Hepatocyte (in vitro differentiated cells): ENCODE data around the gene TAOK3. TPM values are rescaled to one million over a fixed set of nuclear protein-coding genes. Genes with fewer than 3 reads are reported as not detected.

ENCODE experiments used
- DNase-seq: peaks from one replicate; pipeline ENCODE4 v3.0.0-alpha.2; 2016; ENCODE audit warnings: low spot score
- H2AFZ ChIP-seq: fragments of 200-600 bp; sonication (generic); 2 replicates; pipeline ENCODE4 v1.6.0; 2016; ENCODE audit warnings: antibody characterized with exemption, mild to moderate bottlenecking
- H3K27ac ChIP-seq: fragments of 200-600 bp; sonication (generic); 2 replicates; pipeline ENCODE4 v1.5.1; 2016; ENCODE audit warnings: mild to moderate bottlenecking
- H3K27me3 ChIP-seq: fragments of 200-600 bp; sonication (generic); 2 replicates; pipeline ENCODE4 v1.6.1; 2016
- H3K36me3 ChIP-seq: fragments of 200-600 bp; sonication (generic); replicated peaks from 2 replicates; pipeline ENCODE4 v1.5.1; 2016; ENCODE audit warnings: low read depth; ENCODE audit not compliant: insufficient read depth
- H3K4me1 ChIP-seq: fragments of 200-600 bp; sonication (generic); 2 replicates; pipeline ENCODE4 v1.5.1; 2016; ENCODE audit warnings: mild to moderate bottlenecking, moderate library complexity; ENCODE audit not compliant: insufficient read depth
- H3K4me2 ChIP-seq: fragments of 200-600 bp; sonication (generic); 2 replicates; pipeline ENCODE4 v1.6.0; 2016
- H3K4me3 ChIP-seq: fragments of 200-600 bp; sonication (generic); 2 replicates; pipeline ENCODE4 v1.5.1; 2016; ENCODE audit warnings: mild to moderate bottlenecking
- H3K79me2 ChIP-seq: fragments of 200-600 bp; sonication (generic); 2 replicates; pipeline ENCODE4 v1.6.0; 2017; ENCODE audit warnings: mild to moderate bottlenecking
- H3K9me2 ChIP-seq: fragments of 200-600 bp; sonication (generic); replicated peaks from 2 replicates; pipeline ENCODE4 v1.6.0; 2017; ENCODE audit warnings: mild to moderate bottlenecking; ENCODE audit not compliant: insufficient read depth
- H3K9me3 ChIP-seq: fragments of 200-600 bp; sonication (generic); 2 replicates; pipeline ENCODE4 v1.5.1; 2016; ENCODE audit warnings: low read depth, mild to moderate bottlenecking
- H4K20me1 ChIP-seq: fragments of 200-600 bp; sonication (generic); 2 replicates; pipeline ENCODE4 v1.6.0; 2016; ENCODE audit warnings: mild to moderate bottlenecking; ENCODE audit not compliant: insufficient read depth, poor library complexity, severe bottlenecking
- EZH2 ChIP-seq: fragments of 200-600 bp; sonication (generic); IDR thresholded peaks from 2 replicates; pipeline ENCODE4 v1.6.1; 2016; ENCODE audit warnings: antibody characterized with exemption, mild to moderate bottlenecking, borderline replicate concordance
- EZH2phosphoT487 ChIP-seq: fragments of 200-600 bp; sonication (generic); IDR thresholded peaks from one replicate; pipeline ENCODE4 v1.6.1; 2018; ENCODE audit warnings: antibody characterized with exemption, mild to moderate bottlenecking, low read depth, moderate library complexity; ENCODE audit not compliant: unreplicated experiment, severe bottlenecking
- WGBS: methylation state at CpG from one replicate; pipeline ENCODE4 v1.1.6; 2016; ENCODE audit warnings: low lambda C conversion rate; ENCODE audit errors: missing lambda C conversion rate; 5-methylcytosine and 5-hydroxymethylcytosine counted together
- polyA plus RNA-seq: library from polyadenylated mRNA; unstranded; fragments of >200 nt; fragmentation: Nextera tagmentation; extraction: Ambion mirVana; gene quantifications from 2 replicates; pipeline ENCODE4 v1.2.1, GENCODE V29; 2016
- total RNA-seq: library from RNA; depleted of rRNA; stranded (reverse); fragments of >200 nt; gene quantifications from 2 replicates; pipeline ENCODE4 v1.2.3, GENCODE V29; 2014
- TF ChIP-seq, protein P1 (sequence below): fragments of 200-600 bp; sonication (generic); IDR thresholded peaks from 2 replicates; pipeline ENCODE4 v1.5.1; 2016; ENCODE audit warnings: antibody characterized with exemption, mild to moderate bottlenecking; ENCODE audit not compliant: poor library complexity

Gene TAOK3
- total and polyA plus RNA-seq, 2 experiments from 2014 or later: 19.1 to 28.7 TPM

DNA sequence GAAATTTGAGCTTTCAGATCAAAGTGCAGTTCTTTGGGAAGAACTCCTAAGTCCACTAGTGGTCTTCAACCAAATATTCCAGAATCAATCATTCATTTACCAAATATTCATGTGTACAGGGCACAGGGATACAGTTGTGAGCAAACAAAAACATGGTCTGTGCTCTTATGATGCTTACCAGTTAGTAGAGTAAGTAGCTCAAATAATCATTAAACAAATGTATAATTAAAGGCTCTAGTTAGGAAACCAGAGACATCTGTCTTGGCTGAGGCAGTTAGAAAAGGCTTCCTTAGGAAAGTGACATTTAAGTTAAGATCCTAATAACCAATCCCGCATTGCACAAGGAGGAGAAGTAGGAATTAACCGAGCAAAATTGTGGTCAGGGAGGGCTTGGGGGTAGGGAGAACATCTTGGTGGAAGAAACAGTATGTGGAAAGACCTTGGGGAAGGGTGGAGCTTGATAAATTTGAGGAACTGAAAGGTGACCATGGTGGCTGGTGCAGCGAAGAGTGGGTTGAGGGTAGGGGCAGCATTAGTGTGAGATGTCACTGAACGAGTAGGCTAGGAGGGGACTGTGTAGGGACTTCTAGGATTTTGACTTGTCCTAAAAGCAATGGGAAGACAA is 196.8 kb downstream of the TAOK3 start:
- no peak overlapping the region for H2AFZ ChIP-seq
- no peak for TF ChIP-seq EZH2phosphoT487
- TF ChIP-seq, protein P1, sequence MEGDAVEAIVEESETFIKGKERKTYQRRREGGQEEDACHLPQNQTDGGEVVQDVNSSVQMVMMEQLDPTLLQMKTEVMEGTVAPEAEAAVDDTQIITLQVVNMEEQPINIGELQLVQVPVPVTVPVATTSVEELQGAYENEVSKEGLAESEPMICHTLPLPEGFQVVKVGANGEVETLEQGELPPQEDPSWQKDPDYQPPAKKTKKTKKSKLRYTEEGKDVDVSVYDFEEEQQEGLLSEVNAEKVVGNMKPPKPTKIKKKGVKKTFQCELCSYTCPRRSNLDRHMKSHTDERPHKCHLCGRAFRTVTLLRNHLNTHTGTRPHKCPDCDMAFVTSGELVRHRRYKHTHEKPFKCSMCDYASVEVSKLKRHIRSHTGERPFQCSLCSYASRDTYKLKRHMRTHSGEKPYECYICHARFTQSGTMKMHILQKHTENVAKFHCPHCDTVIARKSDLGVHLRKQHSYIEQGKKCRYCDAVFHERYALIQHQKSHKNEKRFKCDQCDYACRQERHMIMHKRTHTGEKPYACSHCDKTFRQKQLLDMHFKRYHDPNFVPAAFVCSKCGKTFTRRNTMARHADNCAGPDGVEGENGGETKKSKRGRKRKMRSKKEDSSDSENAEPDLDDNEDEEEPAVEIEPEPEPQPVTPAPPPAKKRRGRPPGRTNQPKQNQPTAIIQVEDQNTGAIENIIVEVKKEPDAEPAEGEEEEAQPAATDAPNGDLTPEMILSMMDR: no peak
- TF ChIP-seq EZH2: no peak
- no peaks in the 10 kb centered on the region for H4K20me1 ChIP-seq
- no peak overlapping the region for H3K4me2 ChIP-seq
- H3K4me3 ChIP-seq: no peak overlapping the region
- no peaks in the 10 kb centered on the region for H3K27me3 ChIP-seq
- H3K36me3 ChIP-seq: peaks cover 4% of the 10 kb centered on the region
- no peaks in the 10 kb centered on the region for H3K79me2 ChIP-seq
- H3K27ac ChIP-seq: no peak overlapping the region
- no peaks in the 10 kb centered on the region for H3K4me1 ChIP-seq
- DNase-seq: no peak
- no peaks in the 10 kb centered on the region for H3K9me2 ChIP-seq
- 92% methylated on average over 4 of the region's 4 CpGs for WGBS
- H3K9me3 ChIP-seq: no peaks in the 10 kb centered on the region

DNA sequence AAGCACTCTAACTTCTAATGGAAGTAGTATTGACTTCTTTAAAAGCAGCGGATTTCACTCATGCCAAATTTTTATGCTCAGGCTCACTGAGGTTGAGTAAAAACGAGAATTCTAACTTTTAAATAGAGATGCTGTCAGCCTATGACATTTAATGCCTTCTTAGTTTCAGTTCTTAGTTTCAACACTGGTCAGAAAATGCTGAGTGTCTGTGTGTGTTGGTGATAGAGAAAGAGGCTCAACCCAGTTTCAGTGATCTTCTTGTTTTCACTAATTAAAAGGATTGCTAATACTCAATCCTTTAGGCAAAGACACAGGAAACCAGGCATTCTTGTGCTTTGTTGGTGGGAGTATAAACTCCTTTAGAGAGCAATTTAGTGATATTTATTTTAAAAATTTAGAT is 205.8 kb downstream of the TAOK3 start:
- Histone ChIP-seq H4K20me1 (no peaks in the 10 kb centered on the region), H3K27me3 (no peaks in the 10 kb centered on the region), H3K36me3 (no peaks in the 10 kb centered on the region), H3K4me1 (no peaks in the 10 kb centered on the region), H3K4me3 (no peak overlapping the region), H2AFZ (no peak overlapping the region), H3K9me2 (no peaks in the 10 kb centered on the region), H3K9me3 (no peaks in the 10 kb centered on the region), H3K27ac (no peak overlapping the region), H3K4me2 (no peak overlapping the region), H3K79me2 (no peaks in the 10 kb centered on the region)
- DNase-seq: no peak
- WGBS: 93% methylated on average over 2 of the region's 2 CpGs
- TF ChIP-seq EZH2 (no peak), EZH2phosphoT487 (no peak)
- TF ChIP-seq, protein P1: no peak

DNA sequence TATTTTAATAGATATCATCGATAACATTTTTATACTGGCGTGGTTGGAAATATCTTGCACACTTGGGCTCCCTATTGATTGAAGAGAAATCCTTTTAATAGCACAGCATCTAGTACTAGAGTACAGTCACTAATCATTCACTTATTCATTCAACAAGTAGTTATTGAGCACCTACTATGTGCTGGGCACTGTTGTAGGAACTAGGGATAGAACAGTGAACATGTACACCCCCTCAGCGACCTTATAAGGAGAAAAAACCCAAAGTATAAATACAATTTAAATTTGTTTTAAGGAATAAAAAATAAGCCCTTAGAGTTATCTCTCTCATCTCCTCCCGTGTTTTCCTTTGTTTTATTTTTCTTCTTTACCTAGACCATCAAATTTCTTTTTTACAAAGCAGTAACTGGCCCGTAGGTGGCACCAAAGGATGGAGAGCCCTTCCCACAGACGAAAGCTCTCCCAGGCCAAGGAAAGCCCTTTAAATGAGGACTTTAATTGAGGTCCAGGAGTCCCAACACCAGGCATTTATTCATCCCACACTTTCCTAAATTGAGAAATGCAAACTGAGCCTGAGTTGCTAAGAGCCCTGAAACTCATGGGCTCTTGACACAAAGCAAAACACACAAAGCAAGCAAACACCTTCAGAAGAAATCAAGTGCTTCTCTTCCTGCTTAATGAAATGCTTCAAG is 207.8 kb downstream of the TAOK3 start:
- Histone ChIP-seq H3K27me3 (no peaks in the 10 kb centered on the region), H3K9me2 (no peaks in the 10 kb centered on the region), H2AFZ (no peak overlapping the region), H3K79me2 (no peaks in the 10 kb centered on the region), H3K27ac (no peak overlapping the region), H3K4me2 (no peak overlapping the region), H3K4me3 (no peak overlapping the region), H3K4me1 (no peaks in the 10 kb centered on the region), H3K9me3 (no peaks in the 10 kb centered on the region), H4K20me1 (no peaks in the 10 kb centered on the region), H3K36me3 (no peaks in the 10 kb centered on the region)
- peak; percentile 63 for DNase-seq
- TF ChIP-seq, protein P1: peak; percentile 64
- TF ChIP-seq EZH2phosphoT487: no peak
- 38% methylated on average over 6 of the region's 6 CpGs for WGBS
